Dedifferentiated amniotic fluid mesenchymal stem cell (primary cell): ENCODE results near the gene CARD11.
A peak's percentile ranks its signal among the peaks of the same experiment; 100 is the strongest.

Experiments used
- DNase-seq: peaks from one replicate; pipeline ENCODE4 v3.0.0-alpha.2; 2016; ENCODE audit errors: extremely low spot score

CARD11 gene

DNA sequence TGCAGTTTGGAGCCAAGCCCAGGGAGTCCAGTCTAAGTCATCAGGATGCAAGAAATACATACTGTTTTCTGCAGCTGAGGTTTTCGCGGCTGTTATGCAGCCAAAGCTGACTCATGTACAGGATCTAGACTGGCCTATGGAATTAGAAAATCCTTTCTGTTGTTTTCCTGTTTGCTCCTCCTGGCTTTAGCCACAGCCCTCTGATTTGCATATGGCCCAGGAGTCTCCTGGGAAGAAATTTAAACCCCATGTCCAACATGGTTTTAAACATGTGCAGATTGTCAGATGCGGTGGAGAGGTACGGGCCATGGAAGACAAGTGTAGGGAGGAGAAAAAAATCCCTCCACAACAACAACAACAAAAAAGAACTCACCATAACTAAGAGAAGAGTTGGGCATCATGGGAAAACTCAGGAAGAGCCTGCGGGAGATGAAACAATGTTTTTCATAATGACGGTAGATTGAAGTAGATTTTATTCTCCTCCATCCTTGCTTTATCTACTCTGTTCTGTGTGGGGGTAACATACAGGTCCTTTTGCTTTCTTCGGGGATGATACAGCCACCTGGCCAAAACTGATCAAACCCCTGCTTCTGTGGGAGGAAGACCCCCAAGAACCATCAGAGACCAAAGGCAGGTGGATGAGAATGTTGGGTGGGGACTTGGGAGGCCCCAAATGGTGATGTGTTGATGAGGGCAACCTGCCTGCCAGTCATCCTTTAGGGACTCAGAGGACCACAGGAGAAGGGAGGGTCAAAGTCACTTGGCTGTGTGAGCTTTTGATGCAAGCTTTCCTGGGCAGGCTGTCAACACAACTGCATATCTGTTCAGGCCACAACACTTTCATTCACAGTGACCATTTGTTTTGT lies 169.7 kb downstream of the CARD11 start:
- peak; percentile 60 for DNase-seq

DNA sequence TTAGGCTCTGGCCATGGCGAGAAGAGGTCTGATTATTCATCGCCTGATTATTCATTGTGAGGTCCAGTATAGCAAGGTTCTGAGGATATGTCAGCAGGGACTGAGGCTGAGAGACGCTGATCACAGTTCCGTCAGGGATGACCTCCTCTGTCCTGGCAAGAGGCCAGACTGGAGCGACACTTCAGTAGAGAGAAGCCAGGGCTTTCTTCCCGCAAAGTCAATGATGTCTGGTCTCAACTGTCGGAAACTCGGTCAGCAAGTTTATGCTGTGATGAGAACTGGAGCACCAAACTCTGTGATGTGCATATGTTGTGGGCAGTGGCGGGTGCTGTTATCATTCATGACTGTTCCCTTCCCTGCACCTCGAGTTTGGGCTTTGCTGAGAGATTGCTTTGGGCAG lies 170.5 kb downstream of the CARD11 start:
- DNase-seq, result no peak

DNA sequence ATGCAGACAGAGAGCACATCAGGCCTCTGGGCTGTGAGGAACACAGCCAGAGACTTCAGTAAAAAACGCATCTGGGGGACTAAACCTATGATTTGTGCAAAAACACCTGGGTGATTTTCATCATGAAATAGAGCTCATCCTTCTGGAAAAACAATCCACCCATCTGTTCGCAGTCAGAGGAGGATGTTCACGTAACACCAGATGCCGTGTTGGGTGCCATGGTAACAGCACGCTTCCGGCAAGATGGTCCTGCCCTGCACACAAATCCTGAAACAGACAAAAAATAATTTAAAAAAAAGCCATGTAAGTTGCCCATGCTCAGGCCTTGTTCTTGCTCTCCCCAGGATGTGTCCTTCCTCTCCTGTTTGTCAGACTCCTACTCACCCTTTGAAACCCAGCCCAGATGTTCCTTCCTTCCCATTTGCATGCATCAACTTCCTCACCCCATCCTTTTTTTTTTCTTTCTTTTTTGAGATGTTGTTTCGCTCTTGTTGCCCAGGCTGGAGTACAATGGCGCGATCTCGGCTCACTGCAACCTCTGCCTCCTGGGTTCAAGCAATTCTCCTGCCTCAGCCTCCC lies 171.3 kb downstream of the CARD11 start:
- DNase-seq, result no peak

DNA sequence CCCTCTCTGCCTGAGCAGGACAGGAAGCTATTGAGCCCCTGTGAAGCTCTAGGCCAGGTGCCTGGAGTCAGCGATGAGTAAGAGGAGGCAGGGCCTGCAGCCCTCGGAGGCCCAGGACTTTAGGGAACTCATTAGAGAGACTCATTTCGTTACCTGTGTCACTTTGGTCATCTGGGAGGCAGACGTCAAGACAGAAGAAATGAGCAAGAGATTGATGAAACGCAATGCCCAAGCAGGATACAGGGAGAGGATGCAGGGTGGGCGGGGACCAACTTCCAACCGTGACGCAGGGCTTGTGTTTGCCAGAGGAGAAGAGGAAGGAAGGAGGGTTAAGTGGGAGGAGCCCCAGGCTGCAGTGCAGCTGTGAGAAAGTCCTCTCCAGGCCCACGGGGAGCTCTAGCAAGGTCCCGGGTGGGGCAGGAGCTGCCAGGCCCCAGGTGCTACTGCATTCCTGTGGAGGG lies 173.2 kb downstream of the CARD11 start:
- no peak for DNase-seq

DNA sequence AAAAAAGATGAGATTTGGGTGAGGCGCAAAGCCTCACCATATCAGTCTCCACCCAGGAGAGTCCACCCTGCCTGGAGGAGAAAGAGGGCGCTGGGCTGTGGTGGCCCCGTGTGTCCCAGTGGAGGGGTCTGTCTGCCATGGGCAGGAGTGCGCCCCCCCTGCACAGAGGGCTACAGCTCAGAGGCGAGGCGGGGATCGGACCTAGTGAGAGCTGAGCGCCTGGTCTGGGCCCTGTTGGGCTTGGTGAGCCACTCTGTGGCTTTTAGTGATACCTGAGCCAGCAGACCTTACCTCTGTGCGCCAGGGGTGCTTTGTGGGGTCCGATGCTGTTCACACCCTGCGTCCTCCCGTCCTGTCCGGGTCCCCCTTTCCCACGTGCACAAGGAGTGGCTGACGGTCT lies 173.7 kb downstream of the CARD11 start:
- no peak for DNase-seq

DNA sequence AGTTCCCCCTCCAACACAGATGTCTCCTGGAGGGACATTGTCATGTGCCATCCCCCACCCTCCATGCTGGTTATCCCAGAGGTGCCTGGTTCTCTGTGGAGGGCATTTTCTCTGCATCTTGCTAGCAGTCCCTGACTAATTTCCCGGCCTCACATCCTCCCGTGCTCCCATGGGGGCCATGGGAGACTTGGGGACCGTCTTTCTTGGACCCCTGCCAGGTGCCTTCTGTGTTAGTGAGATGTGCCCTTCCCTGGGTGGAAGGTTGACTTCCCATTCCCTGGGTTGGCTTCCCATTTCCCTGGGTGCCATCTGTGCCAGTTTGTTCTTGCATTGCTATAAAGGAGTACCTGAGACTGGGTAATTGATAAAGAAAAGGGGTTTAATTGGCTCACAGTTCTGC lies 177.1 kb downstream of the CARD11 start:
- DNase-seq, result no peak

DNA sequence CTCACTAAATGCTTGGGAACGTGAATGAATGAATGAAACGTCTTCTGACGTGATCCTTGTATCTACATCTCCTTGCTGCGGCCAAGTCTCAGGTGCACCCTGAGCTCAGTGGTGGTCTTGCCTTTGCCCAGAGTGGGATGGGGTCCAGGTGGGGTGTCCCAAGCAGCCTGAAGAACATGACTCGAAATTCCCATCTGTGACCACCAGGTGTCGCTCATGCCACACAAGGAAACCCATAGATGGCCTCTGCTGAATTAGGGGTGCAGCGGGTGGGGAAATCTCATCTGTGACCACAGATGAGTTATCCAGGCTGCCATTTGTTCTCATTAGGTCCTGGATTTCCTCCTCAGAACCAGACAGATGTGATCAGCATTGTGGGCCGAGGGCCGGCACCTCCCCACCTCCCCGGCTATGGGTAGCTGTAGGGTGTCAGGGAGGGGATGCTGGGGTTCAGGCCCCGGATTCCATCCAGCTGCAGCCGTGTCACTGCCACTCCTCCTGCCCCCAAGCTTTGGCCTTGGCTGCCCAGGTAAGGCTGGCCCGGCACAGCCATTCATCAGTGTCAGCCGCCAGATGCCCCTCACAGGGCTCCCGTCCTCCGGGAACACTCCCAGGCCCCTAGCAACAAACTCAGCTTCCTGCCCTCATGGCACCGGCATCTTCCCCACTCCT lies 178.5 kb downstream of the CARD11 start:
- DNase-seq, result peak; percentile 56

DNA sequence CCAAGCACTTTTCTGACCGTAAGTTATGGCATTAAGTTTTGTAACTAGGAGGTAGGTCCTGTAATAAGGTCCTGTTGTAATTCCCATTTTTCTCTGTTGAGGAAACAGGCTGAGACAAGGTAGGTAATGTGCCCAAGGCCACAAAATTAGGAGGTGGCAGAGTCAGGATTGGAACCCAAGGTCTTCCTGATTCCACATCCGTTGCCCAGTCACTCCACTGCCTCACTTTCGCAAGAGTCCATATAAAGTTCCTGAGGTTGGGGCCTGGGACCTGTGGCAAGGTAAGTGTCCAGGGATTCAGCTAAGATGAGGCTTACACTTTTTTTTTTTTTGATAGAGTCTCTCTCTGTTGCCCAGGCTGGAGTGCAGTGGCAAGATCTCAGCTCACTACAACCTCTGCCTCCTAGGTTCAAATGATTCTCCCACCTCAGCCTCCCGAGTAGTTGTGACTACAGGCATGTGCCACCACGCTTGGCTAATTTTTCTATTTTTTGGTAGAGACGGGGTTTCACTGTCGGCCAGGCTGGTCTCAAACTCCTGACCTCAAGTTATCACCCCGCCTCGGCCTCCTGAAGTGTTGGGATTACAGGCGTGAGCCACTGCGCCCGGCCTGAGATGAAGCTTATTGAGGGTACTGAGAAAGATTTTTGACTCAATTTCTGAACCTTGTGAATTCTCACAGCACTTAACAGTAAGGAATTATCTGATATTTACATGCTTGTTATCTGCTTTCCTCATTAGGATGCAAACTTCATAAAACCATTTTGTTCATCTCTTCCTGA lies 179.3 kb downstream of the CARD11 start:
- no peak for DNase-seq

DNA sequence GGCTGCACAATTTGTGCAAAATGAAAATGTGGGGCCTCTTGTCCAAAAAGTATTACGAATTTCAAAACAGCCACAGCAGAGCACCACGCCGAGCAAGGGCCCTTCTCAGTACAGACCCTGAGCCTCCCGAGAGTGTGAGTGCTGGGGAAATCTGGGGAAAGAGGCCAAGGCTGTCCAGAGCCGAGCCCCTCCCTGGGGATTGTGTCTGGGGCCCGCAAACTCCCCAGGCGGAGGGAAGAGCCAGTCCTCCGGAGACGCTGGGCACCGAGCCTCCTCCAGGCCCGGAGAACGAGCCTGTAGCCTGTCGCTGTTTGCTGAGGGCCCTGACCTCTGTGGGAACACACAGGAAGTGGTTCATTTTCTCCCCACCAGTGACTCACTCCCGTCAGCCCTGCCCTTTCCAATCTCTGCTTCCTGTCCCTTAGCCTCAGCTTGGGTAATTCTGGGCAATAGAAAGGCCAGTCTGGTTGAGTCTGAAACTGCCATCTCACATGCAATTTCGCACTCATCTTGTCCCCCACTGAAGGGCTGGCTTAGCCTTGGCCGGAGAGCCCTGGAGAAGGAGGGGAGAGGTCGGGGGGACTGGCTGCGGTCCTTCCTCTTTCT lies 180.1 kb downstream of the CARD11 start:
- peak; percentile 89 for DNase-seq

DNA sequence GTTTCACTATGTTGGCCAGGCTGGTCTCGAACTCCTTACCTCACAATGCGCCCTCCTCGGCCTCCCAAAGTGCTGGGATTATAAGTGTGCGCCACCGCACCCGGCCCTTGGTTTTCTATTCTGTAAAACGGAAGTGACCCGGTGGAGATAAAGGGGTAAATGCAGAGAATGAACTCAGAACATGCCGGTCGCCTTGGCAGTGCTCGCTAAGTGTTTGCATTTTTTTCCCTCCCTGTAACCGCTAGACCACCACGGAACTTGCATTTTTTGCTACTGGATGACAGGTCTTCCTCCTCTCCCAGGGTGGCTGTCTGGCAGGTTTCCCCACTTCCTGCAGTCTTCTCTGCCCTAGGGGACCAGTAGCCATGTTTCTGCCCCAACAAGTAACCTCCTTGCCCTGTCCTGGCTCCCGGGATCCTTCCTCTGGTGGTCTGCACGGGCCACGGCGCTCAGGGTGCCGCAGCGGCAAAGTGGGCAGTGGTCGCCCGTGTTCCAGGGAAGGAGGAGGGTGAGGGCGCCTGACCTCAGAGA lies 180.8 kb downstream of the CARD11 start:
- DNase-seq, result no peak

DNA sequence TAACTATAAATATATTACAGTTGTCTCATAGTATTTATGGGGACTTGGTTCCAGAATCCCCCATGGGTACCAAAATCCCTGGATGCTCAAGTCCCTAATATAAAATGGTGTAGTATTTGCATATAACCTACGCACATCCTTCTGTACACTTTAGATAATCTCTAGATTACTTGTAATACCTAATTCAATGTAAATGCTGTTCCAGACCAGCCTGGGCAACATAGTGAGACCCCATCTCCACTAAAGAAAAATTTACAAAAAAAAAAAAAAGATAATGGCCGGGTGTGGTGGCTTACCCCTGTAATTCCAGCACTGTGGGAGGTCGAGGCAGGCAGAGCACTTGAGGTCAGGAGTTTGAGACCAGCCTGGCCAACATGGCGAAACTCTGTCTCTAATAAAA lies 182.2 kb downstream of the CARD11 start:
- DNase-seq, result no peak

DNA sequence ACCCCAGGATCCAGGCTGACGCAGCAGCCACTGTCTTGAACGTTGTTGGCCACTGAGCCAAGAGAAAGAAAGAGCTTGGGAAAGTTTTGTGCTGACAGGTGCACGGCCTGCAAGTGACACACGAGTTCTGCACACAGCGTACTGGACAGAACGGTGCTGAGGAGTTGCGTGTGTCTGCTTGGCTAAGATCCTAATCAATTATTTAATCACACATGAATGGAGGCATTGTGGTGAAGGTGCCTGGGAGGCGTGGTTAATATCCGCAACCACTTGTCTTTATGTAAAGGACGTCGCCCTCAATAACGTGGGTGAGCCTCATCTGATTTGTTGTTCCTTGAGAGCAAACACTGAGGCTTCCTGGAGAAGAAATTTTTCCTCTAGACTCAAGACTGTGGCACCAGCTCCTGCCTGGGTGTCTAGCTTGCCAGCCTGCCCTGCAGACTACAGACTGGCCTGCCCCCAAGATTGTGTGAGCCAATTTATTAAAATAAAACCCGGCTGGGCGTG lies 183.0 kb downstream of the CARD11 start:
- DNase-seq, result no peak

DNA sequence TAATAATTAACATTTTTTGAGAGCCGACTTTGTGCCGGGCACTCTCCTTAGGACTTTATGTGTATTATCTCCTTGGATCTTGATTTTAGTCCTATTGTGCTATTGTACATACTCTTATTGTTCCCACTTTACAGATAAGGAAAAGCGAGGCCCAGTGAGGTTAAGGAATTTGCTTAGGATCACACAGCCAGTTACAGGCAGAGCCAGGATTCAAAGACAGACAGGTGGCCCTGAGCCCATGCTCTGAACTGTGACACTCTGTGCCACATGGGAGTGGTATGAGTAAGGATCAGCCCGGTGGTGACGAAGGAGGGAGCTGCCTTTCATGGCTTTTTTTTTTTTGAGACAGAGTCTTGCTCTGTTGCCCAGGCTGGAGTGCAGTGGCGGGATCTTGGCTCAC lies 183.7 kb downstream of the CARD11 start:
- no peak for DNase-seq

DNA sequence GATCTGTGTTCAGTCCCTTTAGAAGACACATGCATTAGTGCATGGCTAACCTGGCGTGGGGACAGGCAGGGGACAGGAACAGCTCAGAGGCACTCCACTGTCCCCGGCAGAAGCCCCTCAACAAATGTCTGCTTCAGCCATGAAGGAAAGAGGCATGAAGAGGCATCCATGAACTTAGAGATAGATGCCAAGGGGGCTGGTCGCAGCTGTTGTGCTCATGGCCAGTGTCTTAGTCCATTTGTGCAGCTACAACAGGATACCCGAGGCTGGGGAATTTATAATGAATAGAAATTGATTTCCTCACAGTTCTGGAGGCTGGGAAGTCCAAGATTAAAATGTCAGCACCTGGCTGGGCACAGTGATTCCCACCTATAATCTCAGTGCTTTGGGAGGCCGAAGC lies 185.0 kb downstream of the CARD11 start:
- no peak for DNase-seq

DNA sequence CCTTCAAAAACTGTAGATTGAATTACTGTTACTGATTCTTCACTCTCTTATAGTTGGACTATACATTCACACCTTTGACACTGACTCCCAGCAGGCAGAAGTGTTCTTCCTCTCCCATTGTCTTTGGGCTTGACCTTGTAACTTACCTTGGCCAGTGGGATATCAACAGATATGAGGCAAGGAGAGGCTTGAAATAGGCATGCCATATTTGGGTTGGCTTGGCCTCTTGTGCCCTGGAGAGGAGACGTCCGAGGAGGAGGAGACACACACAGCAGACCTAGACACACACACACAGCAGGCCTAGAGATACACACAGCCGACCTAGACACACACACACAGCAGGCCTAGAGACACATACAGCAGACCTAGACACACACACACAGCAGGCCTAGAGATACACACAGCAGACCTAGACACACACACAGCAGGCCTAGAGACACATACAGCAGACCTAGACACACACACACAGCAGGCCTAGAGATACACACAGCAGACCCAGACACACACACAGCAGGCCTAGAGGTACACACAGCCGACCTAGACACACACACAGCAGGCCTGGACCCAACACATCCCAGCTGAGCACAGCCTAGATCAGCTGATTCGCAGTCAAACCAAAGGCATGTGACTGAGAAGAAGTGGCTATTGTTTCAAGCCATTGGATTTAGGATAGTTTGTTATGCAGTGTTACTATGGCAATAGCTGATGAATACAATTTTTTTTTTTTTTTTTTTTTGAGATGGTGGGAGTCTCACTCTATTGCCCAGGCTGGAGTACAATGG lies 187.1 kb downstream of the CARD11 start:
- no peak for DNase-seq
